Adrenal gland (tissue), 5 donors: Measurements from ENCODE around the gene GRM5.

Experiments
- CTCF ChIP-seq, 6 experiments: fragments of 450-650 bp in 4 of 6; fragments of 200-600 bp in 2 of 6; sonication (generic) in 1 of 6; IDR thresholded peaks; 1 replicate in 5 of 6; 2 replicates in 1 of 6; pipeline versions ENCODE4 v1.5.1 to v1.8.0; 2016 to 2021; ENCODE audit warnings: antibody characterized with exemption in 6 of 6, mild to moderate bottlenecking in 2 of 6, moderate library complexity in 1 of 6
- POLR2A ChIP-seq, 2 donors: fragments of 450-650 bp; IDR thresholded peaks; one replicate each; pipeline ENCODE4 v1.6.1; 2017; ENCODE audit warnings: antibody characterized with exemption in 2 of 2, mild to moderate bottlenecking in 2 of 2, moderate library complexity in 1 of 2
- donor health status: DM: no; HTN: no; CAD: no.

GRCh38 chr11:88849368-88849767, 216.4 kb downstream of the GRM5 start:
- TF ChIP-seq CTCF (IDR thresholded peaks at IDR 0.05), result no peak
- TF ChIP-seq POLR2A (IDR thresholded peaks at IDR 0.05), result no peak
